Thyroid gland (tissue), 4 donors: Measurements from ENCODE around the gene TRPV3.

Source experiments
- POLR2A ChIP-seq, 2 donors: fragments of 450-650 bp; IDR thresholded peaks; one replicate each; pipeline ENCODE4 v1.6.1; 2017; ENCODE audit warnings: antibody characterized with exemption in 2 of 2, mild to moderate bottlenecking in 2 of 2, moderate library complexity in 1 of 2
- TF ChIP-seq, protein P1 (sequence below), 6 experiments: fragments of 200-600 bp in 3 of 6; fragments of 450-650 bp in 3 of 6; sonication (generic) in 3 of 6; IDR thresholded peaks; one replicate each; pipeline ENCODE4 v1.5.1; 2016 to 2019; ENCODE audit warnings: antibody characterized with exemption in 6 of 6, mild to moderate bottlenecking in 2 of 6, inconsistent platforms in 1 of 6, moderate library complexity in 1 of 6

DNA sequence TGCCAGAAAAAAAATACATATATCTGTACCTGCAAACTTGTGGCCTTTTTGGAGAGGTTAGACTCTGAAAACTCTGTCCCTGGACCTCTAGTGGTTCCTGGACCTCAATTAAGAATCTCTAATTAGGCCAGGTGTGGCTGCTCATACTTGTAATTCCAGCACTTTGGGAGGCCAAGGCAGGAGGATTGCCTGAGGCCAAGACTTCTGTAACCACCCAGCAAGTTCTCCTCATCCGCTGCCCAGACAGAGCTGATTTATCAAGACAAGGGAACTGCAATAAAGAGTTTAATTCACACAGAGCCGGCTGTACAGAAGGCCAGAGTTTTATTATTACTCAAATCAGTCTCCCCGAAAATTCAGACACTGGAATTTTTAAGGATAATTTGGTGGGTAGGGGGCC lies 77.6 kb downstream of the TRPV3 start:
- TF ChIP-seq, protein P1, sequence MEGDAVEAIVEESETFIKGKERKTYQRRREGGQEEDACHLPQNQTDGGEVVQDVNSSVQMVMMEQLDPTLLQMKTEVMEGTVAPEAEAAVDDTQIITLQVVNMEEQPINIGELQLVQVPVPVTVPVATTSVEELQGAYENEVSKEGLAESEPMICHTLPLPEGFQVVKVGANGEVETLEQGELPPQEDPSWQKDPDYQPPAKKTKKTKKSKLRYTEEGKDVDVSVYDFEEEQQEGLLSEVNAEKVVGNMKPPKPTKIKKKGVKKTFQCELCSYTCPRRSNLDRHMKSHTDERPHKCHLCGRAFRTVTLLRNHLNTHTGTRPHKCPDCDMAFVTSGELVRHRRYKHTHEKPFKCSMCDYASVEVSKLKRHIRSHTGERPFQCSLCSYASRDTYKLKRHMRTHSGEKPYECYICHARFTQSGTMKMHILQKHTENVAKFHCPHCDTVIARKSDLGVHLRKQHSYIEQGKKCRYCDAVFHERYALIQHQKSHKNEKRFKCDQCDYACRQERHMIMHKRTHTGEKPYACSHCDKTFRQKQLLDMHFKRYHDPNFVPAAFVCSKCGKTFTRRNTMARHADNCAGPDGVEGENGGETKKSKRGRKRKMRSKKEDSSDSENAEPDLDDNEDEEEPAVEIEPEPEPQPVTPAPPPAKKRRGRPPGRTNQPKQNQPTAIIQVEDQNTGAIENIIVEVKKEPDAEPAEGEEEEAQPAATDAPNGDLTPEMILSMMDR (IDR thresholded peaks at IDR 0.05), result no peak
- no peak for TF ChIP-seq POLR2A (IDR thresholded peaks at IDR 0.05)
